Measurements from ENCODE around the gene PMPCB. TPM values are rescaled to one million over a fixed set of nuclear protein-coding genes. Genes with fewer than 3 reads are reported as not detected.

PMPCB gene
- polyA plus RNA-seq, 10 donors = 52.8 to 70.5 (median 63.1) TPM

- no peak for DNase-seq
Measured at GRCh38 chr7:103316380-103316941, 19.2 kb downstream of the PMPCB start.

- no peak for DNase-seq
Measured at GRCh38 chr7:103317009-103317408, 19.8 kb downstream of the PMPCB start.

GRCh38 chr7:103325744-103326143, 28.5 kb downstream of the PMPCB start:
- no peak for DNase-seq

- no peak for DNase-seq
Measured at GRCh38 chr7:103336761-103337160, 39.5 kb downstream of the PMPCB start.

- DNase-seq = no peak
Measured at GRCh38 chr7:103338864-103339263, 41.6 kb downstream of the PMPCB start.

- no peak for DNase-seq
Measured at GRCh38 chr7:103341466-103341865, 44.2 kb downstream of the PMPCB start.

- DNase-seq = no peak
Measured at GRCh38 chr7:103343332-103343731, 46.1 kb downstream of the PMPCB start.

- peak in 2 of 3 donors; percentile 3 to 8 for DNase-seq
Measured at GRCh38 chr7:103343758-103344452, 46.7 kb downstream of the PMPCB start.

- peak; percentile 91 to 96 (median 93) for DNase-seq
Measured at GRCh38 chr7:103344453-103345149, 47.4 kb downstream of the PMPCB start, which contains the start of gene DNAJC2. TSS of gene DNAJC2 (minus strand) at chr7:103344767. CDS start at chr7:103344622, 145 bp downstream.

GRCh38 chr7:103346396-103346795, 49.2 kb downstream of the PMPCB start:
- no peak for DNase-seq

GRCh38 chr7:103347507-103348267, 50.5 kb downstream of the PMPCB start, which contains the start of gene PSMC2:
TSS of gene PSMC2 (plus strand) at chr7:103347643. CDS start at chr7:103347712, 69 bp downstream.
- DNase-seq = peak; percentile 93 to 98 (median 94)

- DNase-seq = no peak
Measured at GRCh38 chr7:103348452-103348851, 51.2 kb downstream of the PMPCB start.

GRCh38 chr7:103348959-103349358, 51.7 kb downstream of the PMPCB start:
- DNase-seq = no peak

- DNase-seq = no peak
Measured at GRCh38 chr7:103349805-103350204, 52.6 kb downstream of the PMPCB start.

Other genes starting within 250 kb of the PMPCB start
- gene FBXL13, start 222.6 kb upstream of the PMPCB start, polyA plus RNA-seq (ENCODE audit: insufficient read length in 10 of 10) = 1 to 10 TPM in 1 of 10 donors, under 1 TPM in 9; 0.34 to 1.3 (median 0.47) TPM
- 10 to 100 TPM; 20.9 to 31.6 (median 24.8) TPM for gene ARMC10, start 222.3 kb upstream of the PMPCB start, polyA plus RNA-seq (ENCODE audit: insufficient read length in 10 of 10)
- 10 to 100 TPM; 11.0 to 20.5 (median 14.7) TPM for gene NAPEPLD, start 148.3 kb upstream of the PMPCB start, polyA plus RNA-seq (ENCODE audit: insufficient read length in 10 of 10)
- 10 to 100 TPM; 28.4 to 44.2 (median 35.5) TPM for gene DNAJC2, start 47.3 kb downstream of the PMPCB start, polyA plus RNA-seq (ENCODE audit: insufficient read length in 10 of 10)
- 100 to 1,000 TPM in 3 of 10 donors, 10 to 100 TPM in 7; 89.2 to 105 (median 96.8) TPM for gene PSMC2, start 50.2 kb downstream of the PMPCB start, polyA plus RNA-seq (ENCODE audit: insufficient read length in 10 of 10)
- under 1 TPM in 6 of 10 donors, not detected in 4; 0.17 to 0.73 (median 0.20) TPM for gene SLC26A5, start 148.8 kb downstream of the PMPCB start, polyA plus RNA-seq (ENCODE audit: insufficient read length in 10 of 10)

Data from muscle of back (tissue), 11 donors.